22Rv1 (cell line): ENCODE measurements around the gene MTIF3.

Source experiments
- CTCF ChIP-seq: fragments of 450-650 bp; IDR thresholded peaks from 2 replicates; pipeline ENCODE4 v1.5.1; 2017; ENCODE audit warnings: mild to moderate bottlenecking
- ZFX ChIP-seq: fragments of 450-650 bp; IDR thresholded peaks from 2 replicates; pipeline ENCODE4 v1.6.1; 2017; ENCODE audit warnings: antibody characterized with exemption, borderline replicate concordance

DNA sequence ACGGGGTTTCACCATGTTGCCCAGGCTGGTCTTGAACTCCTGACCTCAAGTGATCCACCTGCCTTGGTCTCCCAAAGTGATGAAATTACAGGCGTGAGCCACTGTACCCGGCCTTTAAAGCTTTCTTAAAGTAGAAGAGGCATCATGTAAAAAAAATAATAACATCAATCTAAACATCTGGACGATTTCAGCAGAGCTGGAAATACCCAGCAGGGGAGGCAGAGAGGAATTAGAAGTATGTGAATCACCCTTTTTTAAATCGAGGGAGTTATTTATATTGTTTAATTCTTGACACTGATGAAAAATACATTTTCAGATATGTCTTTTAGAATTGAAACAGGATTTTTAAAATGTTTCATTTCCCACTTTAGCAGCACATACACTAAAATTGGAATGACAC is 37.4 kb upstream of the MTIF3 start:
- TF ChIP-seq CTCF, result no peak
- TF ChIP-seq ZFX, result no peak
